HG02678 (cell line): ENCODE measurements around the gene CYP4F3.
"Not testable (repeated sequence)": the region's sequence is repeated elsewhere in the genome, so short reads cannot be mapped to it uniquely, and the experiment has no call there.

ENCODE experiments used
- ATAC-seq: cut with Tn5 transposase; IDR thresholded peaks from one replicate; pipeline ENCODE4 v1.9.1; 2021; ENCODE audit warnings: mild to moderate bottlenecking, moderate library complexity; ENCODE audit not compliant: unreplicated experiment

Gene CYP4F3

GRCh38 chr19:15666186-15666585 lies 25.5 kb downstream of the CYP4F3 start:
- ATAC-seq, result no peak

- ATAC-seq, result no peak
Observed at GRCh38 chr19:15666883-15667282, 26.2 kb downstream of the CYP4F3 start.

- ATAC-seq, result no peak
Observed at GRCh38 chr19:15669440-15669839, 28.7 kb downstream of the CYP4F3 start.

GRCh38 chr19:15669891-15670290 lies 29.2 kb downstream of the CYP4F3 start:
- ATAC-seq, result no peak

- no peak for ATAC-seq
Observed at GRCh38 chr19:15671237-15671821, 30.6 kb downstream of the CYP4F3 start.

GRCh38 chr19:15671891-15672579 lies 31.3 kb downstream of the CYP4F3 start:
- no peak for ATAC-seq

GRCh38 chr19:15672580-15673175 lies 32.0 kb downstream of the CYP4F3 start, which contains the start of gene CYP4F12:
Gene CYP4F12, plus strand, starts transcription at chr19:15673087. Its CDS starts 443 bp downstream, at chr19:15673530.
- ATAC-seq, result no peak

GRCh38 chr19:15673176-15673654 lies 32.5 kb downstream of the CYP4F3 start:
- ATAC-seq, result no peak

- ATAC-seq, result no peak
Observed at GRCh38 chr19:15675560-15675959, 34.9 kb downstream of the CYP4F3 start.

GRCh38 chr19:15679089-15679488 lies 38.4 kb downstream of the CYP4F3 start:
- ATAC-seq, result no peak

GRCh38 chr19:15679865-15680264 lies 39.2 kb downstream of the CYP4F3 start:
- not testable (repeated sequence) for ATAC-seq

- no peak for ATAC-seq
Observed at GRCh38 chr19:15680478-15681322, 40.0 kb downstream of the CYP4F3 start.

GRCh38 chr19:15683411-15683810 lies 42.7 kb downstream of the CYP4F3 start:
- no peak for ATAC-seq

- no peak for ATAC-seq
Observed at GRCh38 chr19:15684828-15685227, 44.1 kb downstream of the CYP4F3 start.

- no peak for ATAC-seq
Observed at GRCh38 chr19:15696654-15697194, 56.0 kb downstream of the CYP4F3 start.

GRCh38 chr19:15701757-15702533 lies 61.2 kb downstream of the CYP4F3 start:
- ATAC-seq, result no peak

- no peak for ATAC-seq
Observed at GRCh38 chr19:15702534-15702930, 61.8 kb downstream of the CYP4F3 start.
